OCI-LY3 (cell line): ENCODE measurements around the gene DDO.
A peak's percentile ranks its signal among the peaks of the same experiment; 100 is the strongest.
"Not testable (repeated sequence)": the region's sequence is repeated elsewhere in the genome, so short reads cannot be mapped to it uniquely, and the experiment has no call there.

Source experiments
- H2AFZ ChIP-seq: fragments of 200-600, 300-600 bp; shearing (Covaris generic); 2 replicates; pipeline ENCODE4 v1.6.0; 2014; ENCODE audit warnings: antibody characterized with exemption, low read depth, low read length
- H3K27ac ChIP-seq: fragments of 200-600, 300-600 bp; sonication (generic); 2 replicates; pipeline ENCODE4 v1.5.1; 2014; ENCODE audit warnings: mild to moderate bottlenecking, low read length, moderate library complexity, mixed read lengths
- H3K27me3 ChIP-seq: fragments of 200-600, 300-600 bp; sonication (generic); 2 replicates; pipeline ENCODE4 v1.6.1; 2014; ENCODE audit warnings: low read depth, low read length, mixed read lengths
- H3K36me3 ChIP-seq: fragments of 200-600, 300-600 bp; sonication (generic); replicated peaks from 2 replicates; pipeline ENCODE3; 2014; ENCODE audit warnings: low read depth, low read length, mixed read lengths
- H3K4me1 ChIP-seq: fragments of 300-600, 200-600 bp; sonication (generic); 2 replicates; pipeline ENCODE4 v1.6.1; 2014; ENCODE audit warnings: low read length, mixed read lengths
- H3K4me2 ChIP-seq: fragments of 200-600, 300-600 bp; sonication (generic); 2 replicates; pipeline ENCODE4 v1.6.1; 2014; ENCODE audit warnings: low read length, mixed read lengths
- H3K4me3 ChIP-seq: fragments of 300-600, 200-600 bp; sonication (generic); 2 replicates; pipeline ENCODE4 v1.5.1; 2014; ENCODE audit warnings: antibody characterized with exemption, mild to moderate bottlenecking, low read length, moderate library complexity
- H3K79me2 ChIP-seq: fragments of 300-600, 200-600 bp; shearing (Covaris generic); 2 replicates; pipeline ENCODE4 v1.6.1; 2014; ENCODE audit warnings: mild to moderate bottlenecking, low read length, mixed read lengths
- H3K9ac ChIP-seq: fragments of 300-600, 200-600 bp; shearing (Covaris generic); 2 replicates; pipeline ENCODE4 v1.6.0; 2014; ENCODE audit warnings: mild to moderate bottlenecking, low read length, moderate library complexity
- H3K9me3 ChIP-seq: fragments of 200-600, 300-600 bp; shearing (Covaris generic); 2 replicates; pipeline ENCODE4 v1.6.1; 2014; ENCODE audit warnings: low read length, mixed read lengths; ENCODE audit not compliant: insufficient read depth
- H4K20me1 ChIP-seq: fragments of 200-600, 300-600 bp; sonication (generic); 2 replicates; pipeline ENCODE4 v1.6.1; 2016; ENCODE audit warnings: low read length, mixed read lengths; ENCODE audit not compliant: insufficient read depth
- EZH2phosphoT487 ChIP-seq: fragments of 200-600 bp; shearing (Covaris generic); IDR thresholded peaks from 2 replicates; pipeline ENCODE4 v1.6.1; 2018; ENCODE audit warnings: antibody characterized with exemption, mixed run types, low read depth
- TF ChIP-seq, protein P1 (sequence below): fragments of 200-600, 300-600 bp; sonication (generic); IDR thresholded peaks from 2 replicates; pipeline ENCODE4 v1.5.1; 2014; ENCODE audit warnings: antibody characterized with exemption, low read length, low read depth

Gene DDO

DNA sequence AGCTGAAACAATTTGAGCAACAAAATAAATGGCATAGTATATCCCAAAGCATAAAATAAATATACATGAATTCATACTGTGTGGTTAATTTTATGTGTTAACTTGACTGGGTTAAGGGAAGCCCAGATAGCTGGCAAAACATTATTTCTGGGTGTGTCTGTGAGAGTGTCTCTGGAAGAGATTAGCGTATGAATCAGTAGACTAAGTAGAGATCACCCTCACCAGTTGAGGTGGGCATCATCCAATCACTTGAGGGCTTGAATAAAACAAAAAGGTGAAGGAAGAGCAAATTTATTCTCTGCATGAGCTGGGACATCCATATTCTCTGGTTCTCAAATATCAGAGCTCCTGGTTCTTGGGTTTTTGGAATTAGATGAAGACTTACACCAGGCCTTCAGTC is 43.1 kb upstream of the DDO start:
- no peaks in the 10 kb centered on the region for H4K20me1 ChIP-seq
- no peaks in the 10 kb centered on the region for H3K79me2 ChIP-seq
- H3K9me3 ChIP-seq = no peaks in the 10 kb centered on the region
- no peak overlapping the region for H3K4me2 ChIP-seq
- no peaks in the 10 kb centered on the region for H3K4me1 ChIP-seq
- H3K9ac ChIP-seq = no peak overlapping the region
- no peak overlapping the region for H3K27ac ChIP-seq
- no peak for TF ChIP-seq EZH2phosphoT487
- TF ChIP-seq, protein P1, sequence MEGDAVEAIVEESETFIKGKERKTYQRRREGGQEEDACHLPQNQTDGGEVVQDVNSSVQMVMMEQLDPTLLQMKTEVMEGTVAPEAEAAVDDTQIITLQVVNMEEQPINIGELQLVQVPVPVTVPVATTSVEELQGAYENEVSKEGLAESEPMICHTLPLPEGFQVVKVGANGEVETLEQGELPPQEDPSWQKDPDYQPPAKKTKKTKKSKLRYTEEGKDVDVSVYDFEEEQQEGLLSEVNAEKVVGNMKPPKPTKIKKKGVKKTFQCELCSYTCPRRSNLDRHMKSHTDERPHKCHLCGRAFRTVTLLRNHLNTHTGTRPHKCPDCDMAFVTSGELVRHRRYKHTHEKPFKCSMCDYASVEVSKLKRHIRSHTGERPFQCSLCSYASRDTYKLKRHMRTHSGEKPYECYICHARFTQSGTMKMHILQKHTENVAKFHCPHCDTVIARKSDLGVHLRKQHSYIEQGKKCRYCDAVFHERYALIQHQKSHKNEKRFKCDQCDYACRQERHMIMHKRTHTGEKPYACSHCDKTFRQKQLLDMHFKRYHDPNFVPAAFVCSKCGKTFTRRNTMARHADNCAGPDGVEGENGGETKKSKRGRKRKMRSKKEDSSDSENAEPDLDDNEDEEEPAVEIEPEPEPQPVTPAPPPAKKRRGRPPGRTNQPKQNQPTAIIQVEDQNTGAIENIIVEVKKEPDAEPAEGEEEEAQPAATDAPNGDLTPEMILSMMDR = no peak
- no peaks in the 10 kb centered on the region for H3K36me3 ChIP-seq
- H3K4me3 ChIP-seq = no peak overlapping the region
- H2AFZ ChIP-seq = no peak overlapping the region
- no peaks in the 10 kb centered on the region for H3K27me3 ChIP-seq

DNA sequence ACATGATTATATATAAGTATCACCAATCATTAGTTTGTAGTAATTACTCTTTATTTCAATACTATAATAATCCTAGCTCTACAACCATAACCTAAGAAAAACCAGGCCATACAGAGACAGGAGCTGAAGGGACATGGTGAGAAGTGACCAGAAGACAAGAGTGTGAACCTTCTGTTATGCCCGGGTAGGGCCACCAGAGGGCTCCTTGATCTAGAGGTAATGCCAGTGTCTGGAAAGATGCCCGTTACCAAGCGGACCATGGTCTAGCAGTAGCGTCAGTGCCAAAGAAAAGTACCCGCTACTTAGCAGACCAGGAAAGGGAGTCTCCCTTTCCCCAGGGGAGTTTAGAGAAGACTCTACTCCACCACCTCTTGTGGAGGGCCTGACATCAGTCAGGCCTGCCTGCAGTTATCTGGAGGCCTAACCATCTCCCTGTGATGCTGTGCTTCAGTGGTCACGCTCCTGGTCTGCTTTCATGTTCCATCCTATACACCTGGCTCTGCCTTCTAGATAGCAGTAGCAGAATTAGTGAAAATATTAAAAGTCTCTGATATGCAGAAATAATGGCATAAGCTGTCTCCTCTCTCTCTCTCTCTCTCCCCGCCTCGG is 42.3 kb upstream of the DDO start:
- H4K20me1 ChIP-seq, H3K9ac ChIP-seq, H3K4me3 ChIP-seq, H3K27ac ChIP-seq, H3K4me1 ChIP-seq, H3K36me3 ChIP-seq, H3K79me2 ChIP-seq, H3K9me3 ChIP-seq, H3K27me3 ChIP-seq, H2AFZ ChIP-seq: not testable (repeated sequence)
- TF ChIP-seq, protein P1 = peak; percentile 47
- peak overlapping the region; percentile 37 for H3K4me2 ChIP-seq

GRCh38 chr6:110456694-110457093 is 41.3 kb upstream of the DDO start:
- H3K36me3 ChIP-seq = no peaks in the 10 kb centered on the region
- H2AFZ ChIP-seq = no peak overlapping the region
- H3K9me3 ChIP-seq = no peaks in the 10 kb centered on the region
- H3K9ac ChIP-seq = no peak overlapping the region
- H3K79me2 ChIP-seq = no peaks in the 10 kb centered on the region
- no peaks in the 10 kb centered on the region for H4K20me1 ChIP-seq
- no peaks in the 10 kb centered on the region for H3K27me3 ChIP-seq
- H3K4me2 ChIP-seq = no peak overlapping the region
- H3K4me1 ChIP-seq = no peaks in the 10 kb centered on the region
- no peak overlapping the region for H3K4me3 ChIP-seq
- no peak overlapping the region for H3K27ac ChIP-seq
- no peak for TF ChIP-seq EZH2phosphoT487
- TF ChIP-seq, protein P1 = no peak

DNA sequence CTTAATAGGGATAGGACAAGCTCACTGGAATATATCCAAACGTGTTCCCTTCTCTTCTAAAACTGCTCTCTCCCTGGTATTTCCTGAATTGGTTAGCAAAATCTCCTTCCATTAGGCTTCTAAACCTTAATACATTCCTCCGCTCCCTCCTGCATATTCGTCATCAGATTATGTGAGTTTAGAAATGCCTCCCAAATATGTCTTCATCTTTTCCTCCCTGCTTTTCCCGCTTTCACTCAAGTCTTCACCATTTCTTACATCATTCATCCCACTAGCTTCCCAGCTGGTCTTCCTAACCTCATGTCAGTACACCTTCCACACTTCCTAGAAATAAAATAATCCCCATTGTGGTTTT is 34.1 kb upstream of the DDO start:
- Histone ChIP-seq H3K79me2 (no peaks in the 10 kb centered on the region), H3K9me3 (no peaks in the 10 kb centered on the region), H3K4me1 (no peaks in the 10 kb centered on the region), H2AFZ (no peak overlapping the region), H3K27ac (no peak overlapping the region), H3K9ac (no peak overlapping the region), H3K27me3 (no peaks in the 10 kb centered on the region), H3K4me2 (no peak overlapping the region), H4K20me1 (no peaks in the 10 kb centered on the region), H3K36me3 (no peaks in the 10 kb centered on the region), H3K4me3 (no peak overlapping the region)
- TF ChIP-seq, protein P1 = no peak
- no peak for TF ChIP-seq EZH2phosphoT487
